Breast epithelium (tissue), 4 donors: ENCODE results near the gene RIPOR3. TPM values are rescaled to one million over a fixed set of nuclear protein-coding genes. Genes with fewer than 3 reads are reported as not detected.

Experiments
- DNase-seq, 2 donors: peaks; one replicate each; pipeline ENCODE4 v3.0.0-alpha.2; 2019; ENCODE audit warnings: low spot score in 2 of 2
- H3K27ac ChIP-seq, 2 donors: fragments of 200-600 bp; sonication (generic) in 1 of 2; one replicate each; pipeline ENCODE4 v1.5.1; 2016 to 2019; ENCODE audit warnings: mild to moderate bottlenecking in 1 of 2
- H3K27me3 ChIP-seq, 2 donors: fragments of 200-600 bp; sonication (generic) in 1 of 2; one replicate each; pipeline versions ENCODE4 v1.5.1 to v1.6.0; 2017 to 2019; ENCODE audit warnings: control low read depth in 1 of 2, mild to moderate bottlenecking in 1 of 2
- H3K36me3 ChIP-seq: fragments of 200-600 bp; one replicate; pipeline ENCODE4 v1.5.1; 2019
- H3K4me1 ChIP-seq, 2 donors: fragments of 200-600 bp; sonication (generic); one replicate each; pipeline ENCODE4 v1.5.1; 2016 to 2019; ENCODE audit warnings: control low read depth in 1 of 2
- H3K4me3 ChIP-seq, 3 donors: fragments of 200-600 bp; sonication (generic); 1 replicate in 2 of 3; 2 replicates in 1 of 3; pipeline ENCODE4 v1.5.1; 2016 to 2019; ENCODE audit warnings: mild to moderate bottlenecking in 3 of 3, moderate library complexity in 2 of 3
- H3K9me3 ChIP-seq, 2 donors: fragments of 200-600 bp; sonication (generic) in 1 of 2; one replicate each; pipeline ENCODE4 v1.5.1; 2016 to 2019; ENCODE audit warnings: control low read depth in 1 of 2
- POLR2A ChIP-seq: fragments of 450-650 bp; IDR thresholded peaks from one replicate; pipeline ENCODE4 v1.6.1; 2016; ENCODE audit warnings: antibody characterized with exemption, mild to moderate bottlenecking, moderate library complexity
- POLR2AphosphoS5 ChIP-seq, 3 donors: sonication (generic); formaldehyde crosslinking; IDR thresholded peaks; one replicate each; pipeline ENCODE4 v1.6.1; 2017; ENCODE audit warnings: antibody characterized with exemption in 3 of 3
- intact Hi-C: fragments of 100-400 bp; cut with DNase I; formaldehyde crosslinking; loops from one replicate; pipeline ENCODE4 v1.15.1; 2023; ENCODE audit warnings: low total_unique reads
- total RNA-seq, 3 donors: library from RNA; depleted of rRNA; stranded (reverse); fragments of >200 nt; gene quantifications; one replicate each; pipeline ENCODE4 v1.1.0, GENCODE V29; 2016
- TF ChIP-seq, protein P1 (sequence below), 3 donors: fragments of 450-650 bp; IDR thresholded peaks; one replicate each; pipeline ENCODE4 v1.5.1; 2016 to 2017; ENCODE audit warnings: antibody characterized with exemption in 3 of 3, mild to moderate bottlenecking in 3 of 3, moderate library complexity in 3 of 3

RIPOR3 gene
- total RNA-seq, 3 donors from 2014 or later: 4.5 to 35.5 (median 26.9) TPM

DNA sequence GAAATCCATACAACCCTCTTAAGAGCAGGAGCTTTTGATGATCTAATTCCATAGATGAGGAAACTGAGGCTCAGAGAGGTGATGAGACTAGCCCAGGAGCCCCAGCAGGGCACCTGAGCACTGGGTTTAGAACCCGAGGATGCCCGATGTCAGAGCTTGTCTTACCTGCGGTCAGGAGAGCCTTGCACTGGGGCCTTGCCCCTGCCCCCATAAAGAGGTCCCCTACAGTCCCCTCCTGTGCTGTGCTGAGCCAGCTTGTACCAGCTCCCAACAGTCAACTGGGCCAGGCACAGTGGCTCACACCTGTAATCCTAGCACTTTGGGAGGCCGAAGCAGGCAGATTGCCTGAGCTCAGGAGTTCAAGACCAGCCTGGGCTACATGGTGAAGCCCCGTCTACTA, 58.6 kb downstream of the RIPOR3 start:
- no peak overlapping the region for H3K27ac ChIP-seq
- no peaks in the 10 kb centered on the region for H3K9me3 ChIP-seq
- DNase-seq: no peak
- no peaks in the 10 kb centered on the region for H3K4me1 ChIP-seq
- H3K27me3 ChIP-seq: no peaks in the 10 kb centered on the region
- H3K4me3 ChIP-seq: no peak overlapping the region
- H3K36me3 ChIP-seq: no peaks in the 10 kb centered on the region
- TF ChIP-seq POLR2AphosphoS5 (IDR thresholded peaks at IDR 0.05) (no peak), POLR2A (no peak)
- TF ChIP-seq, protein P1, sequence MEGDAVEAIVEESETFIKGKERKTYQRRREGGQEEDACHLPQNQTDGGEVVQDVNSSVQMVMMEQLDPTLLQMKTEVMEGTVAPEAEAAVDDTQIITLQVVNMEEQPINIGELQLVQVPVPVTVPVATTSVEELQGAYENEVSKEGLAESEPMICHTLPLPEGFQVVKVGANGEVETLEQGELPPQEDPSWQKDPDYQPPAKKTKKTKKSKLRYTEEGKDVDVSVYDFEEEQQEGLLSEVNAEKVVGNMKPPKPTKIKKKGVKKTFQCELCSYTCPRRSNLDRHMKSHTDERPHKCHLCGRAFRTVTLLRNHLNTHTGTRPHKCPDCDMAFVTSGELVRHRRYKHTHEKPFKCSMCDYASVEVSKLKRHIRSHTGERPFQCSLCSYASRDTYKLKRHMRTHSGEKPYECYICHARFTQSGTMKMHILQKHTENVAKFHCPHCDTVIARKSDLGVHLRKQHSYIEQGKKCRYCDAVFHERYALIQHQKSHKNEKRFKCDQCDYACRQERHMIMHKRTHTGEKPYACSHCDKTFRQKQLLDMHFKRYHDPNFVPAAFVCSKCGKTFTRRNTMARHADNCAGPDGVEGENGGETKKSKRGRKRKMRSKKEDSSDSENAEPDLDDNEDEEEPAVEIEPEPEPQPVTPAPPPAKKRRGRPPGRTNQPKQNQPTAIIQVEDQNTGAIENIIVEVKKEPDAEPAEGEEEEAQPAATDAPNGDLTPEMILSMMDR (IDR thresholded peaks at IDR 0.05): no peak
- intact Hi-C loops: no loop called here

DNA sequence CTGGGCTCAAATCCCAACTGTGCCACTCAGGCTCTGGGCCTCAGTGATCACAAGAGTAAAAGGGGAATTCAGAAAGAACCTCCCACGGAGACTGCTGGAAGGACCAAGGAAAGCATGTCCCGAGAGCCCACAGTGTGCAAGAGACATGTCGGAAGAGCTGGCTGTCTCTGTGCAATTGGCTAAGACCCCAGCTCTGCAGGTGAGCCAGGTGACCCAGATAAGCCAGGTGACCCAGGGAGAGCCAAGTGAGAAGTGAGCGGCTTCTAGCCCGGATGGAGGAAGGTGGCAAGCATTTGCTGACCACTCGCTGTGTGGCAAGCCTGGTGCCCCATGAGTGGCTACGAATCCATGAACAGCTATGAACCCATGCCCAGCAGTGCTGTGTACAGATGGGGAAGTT, 59.1 kb downstream of the RIPOR3 start:
- Histone ChIP-seq H3K36me3 (no peaks in the 10 kb centered on the region), H3K9me3 (no peaks in the 10 kb centered on the region), H3K27ac (no peak overlapping the region), H3K27me3 (no peaks in the 10 kb centered on the region), H3K4me3 (no peak overlapping the region), H3K4me1 (no peaks in the 10 kb centered on the region)
- TF ChIP-seq, protein P1 (IDR thresholded peaks at IDR 0.05): no peak
- no peak for TF ChIP-seq POLR2AphosphoS5 (IDR thresholded peaks at IDR 0.05)
- TF ChIP-seq POLR2A: no peak
- DNase-seq: no peak
- intact Hi-C loops: no loop called here

DNA sequence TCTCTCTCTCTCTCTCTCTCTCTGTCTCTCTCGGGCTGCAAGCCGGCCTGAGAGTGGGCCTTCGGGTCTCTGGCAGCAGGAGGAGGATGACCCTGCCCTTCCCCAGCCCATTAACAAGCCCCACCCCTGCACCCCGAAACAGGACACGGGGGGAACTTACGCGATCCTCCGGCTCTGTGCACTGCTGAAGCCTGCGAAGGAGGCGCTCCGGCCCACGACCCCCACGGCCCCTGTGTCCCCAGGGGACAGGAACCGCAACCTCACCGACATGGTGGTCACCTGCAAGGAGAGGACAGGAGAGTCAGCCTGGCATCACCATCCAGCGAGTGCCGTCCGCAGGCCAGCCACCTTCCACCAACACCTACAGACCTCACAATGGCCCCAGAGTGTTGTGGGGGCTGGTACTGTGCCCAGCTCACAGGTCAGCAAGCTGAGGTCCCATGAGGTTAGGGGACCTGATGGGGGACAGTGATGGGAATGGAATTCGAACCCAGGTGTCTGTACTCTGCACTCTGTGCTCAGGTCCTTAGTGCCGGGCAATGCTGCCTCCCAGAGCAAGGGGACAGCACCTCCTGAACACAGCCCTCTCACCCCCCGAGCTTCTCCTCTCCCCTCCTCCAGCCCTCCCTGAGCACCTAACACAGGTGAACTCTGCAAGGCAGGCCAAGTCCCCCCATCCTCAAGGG, 60.6 kb downstream of the RIPOR3 start:
- Histone ChIP-seq H3K4me3 (no peak overlapping the region), H3K4me1 (no peaks in the 10 kb centered on the region), H3K27ac (no peak overlapping the region), H3K27me3 (no peaks in the 10 kb centered on the region), H3K36me3 (no peaks in the 10 kb centered on the region), H3K9me3 (no peaks in the 10 kb centered on the region)
- TF ChIP-seq POLR2AphosphoS5 (IDR thresholded peaks at IDR 0.05) (no peak), POLR2A (no peak)
- TF ChIP-seq, protein P1 (IDR thresholded peaks at IDR 0.05): no peak
- DNase-seq: no peak
- intact Hi-C loops: no loop called here

DNA sequence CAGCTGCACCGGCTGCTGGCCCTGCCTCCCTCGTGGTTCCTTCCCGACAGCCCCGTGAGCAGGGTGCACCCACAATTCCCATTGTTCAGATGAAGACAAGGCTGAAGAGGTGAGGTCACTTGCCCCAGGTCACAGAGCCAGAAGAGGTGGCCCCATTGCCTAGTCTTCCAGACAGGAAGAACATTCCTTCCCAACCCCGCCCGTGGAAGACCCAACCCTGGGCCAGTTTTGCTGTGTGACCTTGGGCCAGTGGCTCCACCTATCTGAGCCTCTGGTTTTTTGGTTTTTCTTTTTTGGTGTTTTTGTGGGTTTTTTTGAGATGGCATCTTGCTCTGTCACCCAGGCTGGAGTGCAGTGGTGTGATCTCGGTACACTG, 61.7 kb downstream of the RIPOR3 start:
- Histone ChIP-seq H3K36me3 (no peaks in the 10 kb centered on the region), H3K27me3 (no peaks in the 10 kb centered on the region), H3K9me3 (no peaks in the 10 kb centered on the region), H3K27ac (peak overlapping the region in 1 of 2 donors; percentile 25), H3K4me1 (no peaks in the 10 kb centered on the region), H3K4me3 (no peak overlapping the region)
- intact Hi-C loops: no loop called here
- no peak for TF ChIP-seq POLR2AphosphoS5 (IDR thresholded peaks at IDR 0.05)
- TF ChIP-seq POLR2A: no peak
- TF ChIP-seq, protein P1 (IDR thresholded peaks at IDR 0.05): no peak
- no peak for DNase-seq

DNA sequence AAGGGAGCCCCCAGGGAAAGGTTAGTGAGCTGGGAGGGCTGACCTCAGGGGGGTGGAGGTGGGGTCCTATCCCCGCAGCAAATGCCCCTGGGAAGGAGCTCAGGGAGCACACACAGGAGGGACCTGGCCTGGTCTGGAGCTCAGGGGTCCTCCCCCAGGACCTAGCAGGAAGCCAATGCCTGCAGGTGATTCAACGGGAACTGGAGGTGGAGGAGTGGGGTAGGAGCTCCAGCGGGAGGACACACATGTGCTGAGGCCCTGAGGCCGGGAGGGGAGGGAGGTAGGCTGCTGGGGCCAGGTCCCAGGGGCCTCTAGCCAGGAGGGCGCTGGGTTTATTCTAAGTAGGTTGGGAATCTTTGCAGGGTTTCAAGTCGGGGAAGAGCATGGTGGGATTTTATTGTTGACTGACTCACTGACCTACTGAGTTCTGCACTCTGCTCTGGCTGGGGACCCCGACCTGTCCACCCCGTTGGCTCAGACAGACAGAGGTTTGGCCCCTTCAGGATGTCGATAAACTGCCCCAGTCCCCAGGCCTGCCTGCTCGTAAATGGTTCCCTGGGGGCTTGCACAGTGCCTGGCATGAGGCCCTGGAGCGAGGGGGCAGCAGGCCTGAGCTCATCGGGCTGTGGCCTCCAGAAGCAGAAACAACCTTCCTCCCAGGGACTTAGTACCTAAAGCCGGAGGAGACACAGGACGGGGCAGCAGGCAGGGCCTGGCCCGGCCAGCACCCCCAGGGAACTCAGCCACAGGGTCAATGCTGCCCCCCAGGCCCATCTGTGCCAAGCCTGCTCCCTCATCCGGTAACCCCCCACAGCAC, 62.3 kb downstream of the RIPOR3 start:
- DNase-seq: no peak
- TF ChIP-seq, protein P1 (IDR thresholded peaks at IDR 0.05): no peak
- TF ChIP-seq POLR2AphosphoS5 (IDR thresholded peaks at IDR 0.05) (no peak), POLR2A (no peak)
- H3K27ac ChIP-seq: peak overlapping the region in 1 of 2 donors; percentile 25
- no peaks in the 10 kb centered on the region for H3K27me3 ChIP-seq
- no peaks in the 10 kb centered on the region for H3K4me1 ChIP-seq
- H3K4me3 ChIP-seq: no peak overlapping the region
- intact Hi-C loops: no loop called here
- no peaks in the 10 kb centered on the region for H3K36me3 ChIP-seq
- H3K9me3 ChIP-seq: no peaks in the 10 kb centered on the region
